Keratinocyte (primary cell): Measurements from ENCODE around the gene DIAPH3.

Experiments
- EZH2 ChIP-seq: IDR thresholded peaks from one replicate; pipeline ENCODE4 v1.6.1; 2012; ENCODE audit warnings: inconsistent platforms, mild to moderate bottlenecking, low read length, moderate library complexity
- TF ChIP-seq, protein P1 (sequence below), 3 experiments: IDR thresholded peaks in 1 of 3; conservative IDR thresholded peaks in 1 of 3; optimal IDR thresholded peaks in 1 of 3; 2 replicates in 2 of 3; 3 replicates in 1 of 3; pipeline versions ENCODE3 to v1.5.1; 2011; ENCODE audit warnings: low read length in 3 of 3, mild to moderate bottlenecking in 3 of 3, moderate library complexity in 2 of 3, control low read depth in 1 of 3, inconsistent platforms in 1 of 3; ENCODE audit not compliant: insufficient read depth in 2 of 3; ENCODE audit errors: extremely low read depth in 1 of 3

DNA sequence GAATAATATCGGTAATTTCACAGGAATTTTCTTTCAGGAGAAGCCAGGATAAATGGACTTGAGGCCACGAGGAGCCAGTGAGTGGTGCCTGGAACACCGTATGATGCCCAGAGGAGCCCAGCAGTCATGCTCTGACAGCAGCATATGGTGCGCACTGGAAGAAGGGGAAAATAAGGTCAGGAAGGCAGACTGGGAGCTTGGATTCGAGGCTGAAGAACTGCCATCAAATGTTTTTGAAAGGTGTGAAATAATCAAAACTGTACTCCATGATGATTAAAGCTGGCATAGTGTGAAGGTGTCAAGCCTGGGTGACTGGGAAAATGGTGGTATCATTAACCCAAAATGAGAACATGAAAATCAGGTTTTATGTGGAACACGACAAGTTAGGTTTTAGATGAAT is 374.2 kb downstream of the DIAPH3 start:
- TF ChIP-seq, protein P1, sequence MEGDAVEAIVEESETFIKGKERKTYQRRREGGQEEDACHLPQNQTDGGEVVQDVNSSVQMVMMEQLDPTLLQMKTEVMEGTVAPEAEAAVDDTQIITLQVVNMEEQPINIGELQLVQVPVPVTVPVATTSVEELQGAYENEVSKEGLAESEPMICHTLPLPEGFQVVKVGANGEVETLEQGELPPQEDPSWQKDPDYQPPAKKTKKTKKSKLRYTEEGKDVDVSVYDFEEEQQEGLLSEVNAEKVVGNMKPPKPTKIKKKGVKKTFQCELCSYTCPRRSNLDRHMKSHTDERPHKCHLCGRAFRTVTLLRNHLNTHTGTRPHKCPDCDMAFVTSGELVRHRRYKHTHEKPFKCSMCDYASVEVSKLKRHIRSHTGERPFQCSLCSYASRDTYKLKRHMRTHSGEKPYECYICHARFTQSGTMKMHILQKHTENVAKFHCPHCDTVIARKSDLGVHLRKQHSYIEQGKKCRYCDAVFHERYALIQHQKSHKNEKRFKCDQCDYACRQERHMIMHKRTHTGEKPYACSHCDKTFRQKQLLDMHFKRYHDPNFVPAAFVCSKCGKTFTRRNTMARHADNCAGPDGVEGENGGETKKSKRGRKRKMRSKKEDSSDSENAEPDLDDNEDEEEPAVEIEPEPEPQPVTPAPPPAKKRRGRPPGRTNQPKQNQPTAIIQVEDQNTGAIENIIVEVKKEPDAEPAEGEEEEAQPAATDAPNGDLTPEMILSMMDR (optimal IDR thresholded peaks at IDR 0.05 in 1 of 3, IDR thresholded peaks at IDR 0.05 in 1 of 3, conservative IDR thresholded peaks at IDR 0.05 in 1 of 3; ENCODE audit: extremely low read depth in 1 of 3, insufficient read depth in 2 of 3, low read length in 3 of 3), result no peak
- no peak for TF ChIP-seq EZH2
